B cell (primary cell): ENCODE data around the gene S100A1. TPM values are rescaled to one million over a fixed set of nuclear protein-coding genes. Genes with fewer than 3 reads are reported as not detected.
"Not testable (repeated sequence)": the region's sequence is repeated elsewhere in the genome, so short reads cannot be mapped to it uniquely, and the experiment has no call there.

Source experiments
- ATAC-seq: fragments of 200-7000 bp; cut with Tn5 transposase; one replicate; pipeline ENCODE4 v1.10.0; 2021; ENCODE audit warnings: low read depth, mild to moderate bottlenecking, moderate number of reproducible peaks, moderate library complexity
- CTCF ChIA-PET: fragments of 350-600 bp; sonication (Branson Sonifier 250); formaldehyde crosslinking; loops from one replicate; lab custom pipeline; 2021; ENCODE audit warnings: antibody characterized with exemption, inconsistent platforms; lab: Charles Lee
- POLR2A ChIA-PET: fragments of 350-600 bp; sonication (Branson Sonifier 250); formaldehyde crosslinking; loops from one replicate; lab custom pipeline; 2021; ENCODE audit warnings: antibody characterized with exemption; lab: Charles Lee
- DNase-seq: peaks from one replicate; pipeline ENCODE4 v3.0.0; 2013
- H2AFZ ChIP-seq: 2 replicates; pipeline ENCODE4 v1.6.1; 2012; ENCODE audit warnings: mild to moderate bottlenecking, low read depth, low read length; ENCODE audit not compliant: insufficient read depth, poor library complexity, severe bottlenecking
- H3K27ac ChIP-seq, 2 donors: 1 replicate in 1 of 2; 2 replicates in 1 of 2; pipeline ENCODE4 v1.5.1; 2012 to 2013; ENCODE audit warnings: low read length in 2 of 2, mild to moderate bottlenecking in 2 of 2, moderate library complexity in 1 of 2
- H3K27me3 ChIP-seq, 4 experiments: fragments of 200-600 bp in 1 of 4; sonication (generic) in 1 of 4; replicated peaks in 1 of 4; 1 replicate in 2 of 4; 2 replicates in 2 of 4; pipeline versions ENCODE4 v1.6.1 to v1.7.0; 2013 to 2016; ENCODE audit warnings: low read length in 3 of 4, mild to moderate bottlenecking in 2 of 4, mixed read lengths in 1 of 4, moderate library complexity in 1 of 4; ENCODE audit not compliant: insufficient read depth in 4 of 4, control insufficient read depth in 3 of 4; ENCODE audit errors: control extremely low read depth in 1 of 4
- H3K36me3 ChIP-seq, 2 experiments: replicated peaks in 1 of 2; 1 replicate in 1 of 2; 2 replicates in 1 of 2; pipeline versions ENCODE4 v1.6.1 to v1.7.1; 2013; ENCODE audit warnings: low read length in 1 of 2; ENCODE audit not compliant: insufficient read depth in 2 of 2, control insufficient read depth in 1 of 2; ENCODE audit errors: control extremely low read depth in 1 of 2, extremely low read depth in 1 of 2
- H3K4me1 ChIP-seq, 2 donors: fragments of 200-600 bp in 1 of 2; sonication (generic) in 1 of 2; 1 replicate in 1 of 2; 2 replicates in 1 of 2; pipeline versions ENCODE4 v1.5.1 to v1.6.1; 2013 to 2017; ENCODE audit warnings: low read length in 2 of 2; ENCODE audit not compliant: control insufficient read depth in 2 of 2, insufficient read depth in 2 of 2
- H3K4me2 ChIP-seq: replicated peaks from 2 replicates; pipeline ENCODE3; 2012; ENCODE audit warnings: mild to moderate bottlenecking, low read depth, low read length; ENCODE audit not compliant: poor library complexity, severe bottlenecking
- H3K4me3 ChIP-seq, 5 experiments: fragments of 200-600 bp in 1 of 5; sonication (generic) in 1 of 5; 1 replicate in 3 of 5; 2 replicates in 2 of 5; pipeline versions ENCODE4 v1.5.1 to v1.7.0; 2011 to 2016; ENCODE audit warnings: low read length in 4 of 5, mild to moderate bottlenecking in 4 of 5, low read depth in 2 of 5, control low read depth in 1 of 5, moderate library complexity in 1 of 5; ENCODE audit not compliant: insufficient read depth in 1 of 5; ENCODE audit errors: control extremely low read depth in 1 of 5, extremely low read depth in 1 of 5
- H3K79me2 ChIP-seq: fragments of 200-600 bp; sonication (generic); one replicate; pipeline ENCODE4 v1.6.0; 2016; ENCODE audit warnings: low read length; ENCODE audit not compliant: control insufficient read depth, insufficient read depth
- H3K9ac ChIP-seq: fragments of 200-600 bp; sonication (generic); 2 replicates; pipeline ENCODE4 v1.6.1; 2017; ENCODE audit warnings: mild to moderate bottlenecking, low read length, moderate library complexity
- H3K9me3 ChIP-seq, 3 donors: one replicate each; pipeline versions ENCODE4 v1.6.1 to v1.7.1; 2013; ENCODE audit warnings: low read length in 2 of 3; ENCODE audit not compliant: control insufficient read depth in 2 of 3, insufficient read depth in 1 of 3; ENCODE audit errors: control extremely low read depth in 1 of 3
- H4K20me1 ChIP-seq: 2 replicates; pipeline ENCODE4 v1.6.0; 2012; ENCODE audit warnings: mild to moderate bottlenecking, low read length; ENCODE audit not compliant: insufficient read depth, control insufficient read depth, poor library complexity, severe bottlenecking
- H3K27ac Mint-ChIP-seq: one replicate; pipeline ENCODE4 v1.8.0; 2021; ENCODE audit warnings: mixed read lengths
- H3K27me3 Mint-ChIP-seq: one replicate; pipeline ENCODE4 v1.8.0; 2021; ENCODE audit warnings: mixed read lengths
- H3K4me1 Mint-ChIP-seq: one replicate; pipeline ENCODE4 v1.8.0; 2021; ENCODE audit warnings: mixed read lengths
- H3K4me3 Mint-ChIP-seq: one replicate; pipeline ENCODE4 v1.8.0; 2021; ENCODE audit warnings: mixed read lengths
- H3K9me3 Mint-ChIP-seq: one replicate; pipeline ENCODE4 v1.8.0; 2022; ENCODE audit warnings: mixed read lengths; ENCODE audit not compliant: insufficient read depth
- EZH2 ChIP-seq: IDR thresholded peaks from 2 replicates; pipeline ENCODE4 v1.6.1; 2012; ENCODE audit warnings: borderline replicate concordance, low read depth, mild to moderate bottlenecking, moderate library complexity, low read length; ENCODE audit not compliant: insufficient read depth, poor library complexity, severe bottlenecking
- WGBS: methylation state at CpG from one replicate; pipeline ENCODE4 v1.1.5; 2013; ENCODE audit warnings: missing lambda C conversion rate; ENCODE audit not compliant: insufficient coverage; 5-methylcytosine and 5-hydroxymethylcytosine counted together
- intact Hi-C: fragments of 100-400 bp; cut with micrococcal nuclease; formaldehyde crosslinking; loops from one replicate; pipeline ENCODE4 v1.10.0; 2022
- polyA plus RNA-seq: library from polyadenylated mRNA; depleted of rRNA; stranded (reverse); fragments of >200 nt; gene quantifications from 2 replicates; pipeline ENCODE4 v1.2.3, GENCODE V29; 2012
- total RNA-seq, 2 donors: library from RNA; stranded (reverse); fragments of 120-200 nt in 1 of 2; gene quantifications; 1 replicate in 1 of 2; 2 replicates in 1 of 2; pipeline versions ENCODE4 v1.2.3 to v1.2.4, GENCODE V29; 2013 to 2022
- TF ChIP-seq, protein P1 (sequence below): fragments of 200-600 bp; IDR thresholded peaks from one replicate; pipeline ENCODE4 v1.8.0; 2022; ENCODE audit warnings: antibody characterized with exemption, mild to moderate bottlenecking

The S100A1 gene
- total and polyA plus RNA-seq, 2 donors (not counting 1 experiment from before 2014, with no cell fraction given) = not detected

DNA sequence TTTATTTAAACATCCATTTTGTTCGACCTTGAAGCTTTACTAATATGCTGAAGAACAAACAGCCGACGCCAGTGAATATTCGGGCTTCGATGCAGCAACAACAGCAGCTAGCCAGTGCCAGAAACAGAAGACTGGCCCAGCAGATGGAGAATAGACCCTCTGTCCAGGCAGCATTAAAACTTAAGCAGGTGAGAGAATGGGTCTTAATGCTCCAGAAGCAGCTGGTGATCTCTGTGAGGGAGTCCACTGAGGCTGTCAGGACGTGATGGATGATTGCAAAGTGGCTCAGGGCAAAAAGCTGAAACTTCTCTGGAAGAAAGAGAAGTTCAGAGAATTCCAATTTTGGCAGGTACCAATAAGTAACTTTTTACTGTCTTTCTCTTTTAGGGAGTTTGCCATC, 10.0 kb downstream of the S100A1 start:
- H3K9me3 Mint-ChIP-seq = no peaks in the 10 kb centered on the region
- Histone ChIP-seq H3K4me3 (no peak overlapping the region), H3K36me3 (peaks cover 46 to 73% of the 10 kb centered on the region in 2 experiments), H2AFZ (no peak overlapping the region), H3K27me3 (no peaks in the 10 kb centered on the region), H3K9me3 (peaks cover 0 to 5% (median 0%) of the 10 kb centered on the region in 3 donors), H3K79me2 (peaks cover 89% of the 10 kb centered on the region), H3K4me1 (peaks cover 8 to 21% of the 10 kb centered on the region in 2 donors), H3K9ac (no peak overlapping the region), H3K27ac (no peak overlapping the region), H4K20me1 (peaks cover 26% of the 10 kb centered on the region), H3K4me2 (no peak overlapping the region)
- ChIA-PET CTCF (no interaction called here), POLR2A (no interaction called here)
- TF ChIP-seq, protein P1, sequence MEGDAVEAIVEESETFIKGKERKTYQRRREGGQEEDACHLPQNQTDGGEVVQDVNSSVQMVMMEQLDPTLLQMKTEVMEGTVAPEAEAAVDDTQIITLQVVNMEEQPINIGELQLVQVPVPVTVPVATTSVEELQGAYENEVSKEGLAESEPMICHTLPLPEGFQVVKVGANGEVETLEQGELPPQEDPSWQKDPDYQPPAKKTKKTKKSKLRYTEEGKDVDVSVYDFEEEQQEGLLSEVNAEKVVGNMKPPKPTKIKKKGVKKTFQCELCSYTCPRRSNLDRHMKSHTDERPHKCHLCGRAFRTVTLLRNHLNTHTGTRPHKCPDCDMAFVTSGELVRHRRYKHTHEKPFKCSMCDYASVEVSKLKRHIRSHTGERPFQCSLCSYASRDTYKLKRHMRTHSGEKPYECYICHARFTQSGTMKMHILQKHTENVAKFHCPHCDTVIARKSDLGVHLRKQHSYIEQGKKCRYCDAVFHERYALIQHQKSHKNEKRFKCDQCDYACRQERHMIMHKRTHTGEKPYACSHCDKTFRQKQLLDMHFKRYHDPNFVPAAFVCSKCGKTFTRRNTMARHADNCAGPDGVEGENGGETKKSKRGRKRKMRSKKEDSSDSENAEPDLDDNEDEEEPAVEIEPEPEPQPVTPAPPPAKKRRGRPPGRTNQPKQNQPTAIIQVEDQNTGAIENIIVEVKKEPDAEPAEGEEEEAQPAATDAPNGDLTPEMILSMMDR = no peak
- no peak for TF ChIP-seq EZH2
- peaks cover 45% of the 10 kb centered on the region for H3K4me1 Mint-ChIP-seq
- no peak for ATAC-seq
- H3K27me3 Mint-ChIP-seq = no peaks in the 10 kb centered on the region
- H3K4me3 Mint-ChIP-seq = no peak overlapping the region
- DNase-seq = no peak
- no peak overlapping the region for H3K27ac Mint-ChIP-seq
- 93% methylated on average over 6 of the region's 6 CpGs for WGBS
- intact Hi-C loops = loop anchor here (10.0 kb wide), 1 partner anchor 103 kb away; the partner anchor contains the start of gene S100A6

DNA sequence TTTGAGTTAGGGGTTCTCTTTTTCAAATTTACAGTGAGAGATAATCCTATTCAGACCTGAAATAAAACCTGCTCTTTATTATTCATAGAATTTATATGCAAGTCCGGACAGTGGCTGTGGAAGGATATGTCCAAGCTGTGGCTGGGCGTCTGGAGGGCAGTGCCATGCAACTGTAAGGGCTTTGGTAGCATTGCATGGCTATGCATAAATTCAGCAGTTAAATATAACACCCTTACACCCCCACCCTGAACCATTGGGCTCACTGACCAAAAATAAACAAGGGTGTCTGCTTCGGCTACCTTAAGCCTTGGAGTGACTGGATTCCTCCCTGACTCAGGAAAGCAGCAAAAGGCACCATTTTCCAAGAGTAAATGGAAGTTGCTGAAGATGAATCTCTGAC, 11.0 kb downstream of the S100A1 start:
- POLR2A ChIA-PET = no interaction called here
- Mint-ChIP-seq H3K4me3 (no peak overlapping the region), H3K27ac (no peak overlapping the region), H3K27me3 (no peaks in the 10 kb centered on the region), H3K4me1 (peaks cover 43% of the 10 kb centered on the region), H3K9me3 (no peaks in the 10 kb centered on the region)
- no peak overlapping the region for H3K4me2 ChIP-seq
- no CpG with 5 or more reads among the region's 3 CpGs for WGBS
- H3K9ac ChIP-seq = no peak overlapping the region
- peaks cover 88% of the 10 kb centered on the region for H3K79me2 ChIP-seq
- H3K36me3 ChIP-seq = peaks cover 46 to 83% of the 10 kb centered on the region in 2 experiments
- TF ChIP-seq, protein P1 = no peak
- TF ChIP-seq EZH2 = no peak
- peaks cover 26% of the 10 kb centered on the region for H4K20me1 ChIP-seq
- H3K4me1 ChIP-seq = peaks cover 5 to 17% of the 10 kb centered on the region in 2 donors
- no peaks in the 10 kb centered on the region for H3K9me3 ChIP-seq
- ATAC-seq (no peak), DNase-seq (no peak)
- no peak overlapping the region for H3K27ac ChIP-seq
- no peaks in the 10 kb centered on the region for H3K27me3 ChIP-seq
- H2AFZ ChIP-seq = no peak overlapping the region
- H3K4me3 ChIP-seq = no peak overlapping the region
- CTCF ChIA-PET = no interaction called here
- intact Hi-C loops = loop anchor here (10.0 kb wide), 1 partner anchor 104 kb away; the partner anchor contains the start of gene S100A6

DNA sequence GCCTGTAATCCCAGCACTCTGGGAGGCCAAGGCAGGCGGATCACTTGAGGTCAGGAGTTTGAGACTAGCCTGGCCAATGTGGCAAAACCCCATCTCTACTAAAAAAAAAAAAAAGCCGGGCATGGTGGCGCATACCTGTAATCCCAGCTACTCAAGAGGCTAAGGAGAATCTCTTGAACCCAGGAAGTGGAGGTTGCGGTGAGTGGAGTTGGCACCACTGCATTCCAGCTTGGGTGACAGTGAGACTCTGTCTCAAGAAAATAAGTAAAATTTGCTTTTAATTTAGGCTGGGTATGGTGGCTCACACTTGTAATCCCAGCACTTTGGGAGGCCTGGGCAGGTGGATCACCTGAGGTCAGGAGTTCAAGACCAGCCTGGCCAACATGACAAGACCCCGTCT, 12.0 kb downstream of the S100A1 start:
- H3K27ac ChIP-seq, H3K27me3 ChIP-seq, DNase-seq, CTCF ChIA-PET, H3K27me3 Mint-ChIP-seq, ATAC-seq, H3K4me3 Mint-ChIP-seq, H3K4me2 ChIP-seq, H3K4me3 ChIP-seq, H3K9ac ChIP-seq, H3K9me3 Mint-ChIP-seq, H3K27ac Mint-ChIP-seq, H3K9me3 ChIP-seq, intact Hi-C loops, H2AFZ ChIP-seq: not testable (repeated sequence)
- Histone ChIP-seq H3K36me3 (peaks cover 52 to 92% of the 10 kb centered on the region in 2 experiments), H3K79me2 (peaks cover 78% of the 10 kb centered on the region), H4K20me1 (peaks cover 29% of the 10 kb centered on the region), H3K4me1 (peaks cover 5 to 11% of the 10 kb centered on the region in 2 donors)
- POLR2A ChIA-PET = interaction anchor here (0.7 kb wide), 1 partner anchor 1117 kb away, joined by 4 read pairs; no protein-coding TSS in a partner anchor
- WGBS = 100% methylated on average over 2 of the region's 5 CpGs
- H3K4me1 Mint-ChIP-seq = peaks cover 37% of the 10 kb centered on the region
